SK-N-SH (cell line): Measurements from ENCODE around the gene COG3. TPM values are rescaled to one million over a fixed set of nuclear protein-coding genes. Genes with fewer than 3 reads are reported as not detected.

Source experiments
- CTCF ChIA-PET: fragments of 300-600, 350-600 bp; formaldehyde crosslinking; extraction: SDS; loops from one replicate; lab custom pipeline; 2021; lab: Yijun Ruan, JAX
- POLR2A ChIA-PET: fragments of 350-600 bp; sonication (Branson Sonifier 250); formaldehyde crosslinking; extraction: SDS; loops from one replicate; lab custom pipeline; 2020; ENCODE audit warnings: antibody characterized with exemption, inconsistent platforms; lab: Yijun Ruan, JAX
- DNase-seq: peaks from one replicate; pipeline ENCODE4 v3.0.0; 2012
- H2AFZ ChIP-seq: fragments of 200-600 bp; sonication (generic); 2 replicates; pipeline ENCODE4 v1.8.1; 2016; ENCODE audit warnings: antibody characterized with exemption, mild to moderate bottlenecking, low read depth
- H3F3A ChIP-seq: fragments of 200-600 bp; sonication (generic); replicated peaks from 2 replicates; pipeline ENCODE3; 2016; ENCODE audit warnings: antibody characterized with exemption, mild to moderate bottlenecking; ENCODE audit not compliant: insufficient read depth
- H3K27ac ChIP-seq, 2 experiments: fragments of 200-500 bp in 1 of 2; fragments of 200-600 bp in 1 of 2; sonication (Bioruptor generic) in 1 of 2; sonication (generic), shearing (Covaris generic) in 1 of 2; 2 replicates each; pipeline versions ENCODE4 v1.5.1 to v1.6.1; 2014 to 2016; ENCODE audit warnings: low read depth in 2 of 2, inconsistent platforms in 1 of 2, low read length in 1 of 2, mild to moderate bottlenecking in 1 of 2, mixed read lengths in 1 of 2
- H3K27me3 ChIP-seq: fragments of 200-600 bp; sonication (generic), shearing (Covaris generic); 2 replicates; pipeline ENCODE4 v1.6.1; 2016; ENCODE audit warnings: mixed run types; ENCODE audit not compliant: insufficient read depth
- H3K36me3 ChIP-seq, 2 experiments: fragments of 200-500 bp in 1 of 2; fragments of 200-600 bp in 1 of 2; sonication (Bioruptor generic) in 1 of 2; sonication (generic) in 1 of 2; replicated peaks in 1 of 2; 2 replicates each; pipeline versions ENCODE3 to v1.5.1; 2014 to 2016; ENCODE audit warnings: low read length in 1 of 2, mild to moderate bottlenecking in 1 of 2; ENCODE audit not compliant: insufficient read depth in 2 of 2, control insufficient read depth in 1 of 2
- H3K4me1 ChIP-seq, 2 experiments: fragments of 200-500 bp in 1 of 2; fragments of 200-600 bp in 1 of 2; sonication (Bioruptor generic) in 1 of 2; sonication (generic), shearing (Covaris generic) in 1 of 2; 2 replicates each; pipeline versions ENCODE4 v1.5.1 to v1.6.1; 2014 to 2016; ENCODE audit warnings: low read depth in 1 of 2, low read length in 1 of 2, mixed run types in 1 of 2; ENCODE audit not compliant: insufficient read depth in 2 of 2, control insufficient read depth in 1 of 2
- H3K4me2 ChIP-seq: fragments of 200-600 bp; sonication (generic), shearing (Covaris generic); 2 replicates; pipeline ENCODE4 v1.6.1; 2017; ENCODE audit warnings: mixed run types
- H3K4me3 ChIP-seq, 2 experiments: fragments of 200-500 bp in 1 of 2; fragments of 200-600 bp in 1 of 2; sonication (Bioruptor generic) in 1 of 2; sonication (generic), shearing (Covaris generic) in 1 of 2; 2 replicates each; pipeline versions ENCODE4 v1.5.1 to v1.8.1; 2014 to 2016; ENCODE audit warnings: low read depth in 2 of 2, inconsistent platforms in 1 of 2, low read length in 1 of 2, mild to moderate bottlenecking in 1 of 2, mixed read lengths in 1 of 2, moderate library complexity in 1 of 2
- H3K79me2 ChIP-seq: fragments of 200-600 bp; sonication (generic); 2 replicates; pipeline ENCODE4 v1.8.1; 2017; ENCODE audit warnings: mild to moderate bottlenecking; ENCODE audit not compliant: insufficient read depth
- H3K9ac ChIP-seq: fragments of 200-600 bp; sonication (generic); 2 replicates; pipeline ENCODE4 v1.6.1; 2017; ENCODE audit warnings: mixed run types
- H3K9me2 ChIP-seq: fragments of 200-600 bp; sonication (generic); 2 replicates; pipeline ENCODE4 v1.6.1; 2017; ENCODE audit warnings: mixed run types
- H3K9me3 ChIP-seq: fragments of 200-600 bp; sonication (generic); 2 replicates; pipeline ENCODE4 v1.6.1; 2017; ENCODE audit warnings: mixed run types, mild to moderate bottlenecking, moderate library complexity
- H4K20me1 ChIP-seq: fragments of 200-600 bp; sonication (generic); 2 replicates; pipeline ENCODE4 v1.6.1; 2017; ENCODE audit warnings: mild to moderate bottlenecking, mixed run types; ENCODE audit not compliant: insufficient read depth
- CTCF ChIP-seq: fragments of 200-600 bp; sonication (generic); IDR thresholded peaks from 2 replicates; pipeline ENCODE4 v1.6.1; 2017; ENCODE audit warnings: antibody characterized with exemption, mild to moderate bottlenecking, moderate library complexity
- ELF1 ChIP-seq: IDR thresholded peaks from 2 replicates; pipeline ENCODE4 v1.4.0; 2012
- EP300 ChIP-seq, 2 experiments: IDR thresholded peaks; 2 replicates each; pipeline versions ENCODE4 v1.4.0 to v1.6.1; 2012; ENCODE audit warnings: borderline replicate concordance in 1 of 2, low read depth in 1 of 2, low read length in 1 of 2
- FOXM1 ChIP-seq: IDR thresholded peaks from 2 replicates; pipeline ENCODE4 v1.4.0; 2012; ENCODE audit warnings: low read depth, mild to moderate bottlenecking
- GATA2 ChIP-seq: sonication (generic); formaldehyde crosslinking; IDR thresholded peaks from 2 replicates; pipeline ENCODE4 v1.5.0; 2020; ENCODE audit warnings: mild to moderate bottlenecking, missing genetic modification reagents
- JUND ChIP-seq: IDR thresholded peaks from 2 replicates; pipeline ENCODE4 v1.4.0; 2012
- NFIC ChIP-seq: IDR thresholded peaks from 2 replicates; pipeline ENCODE4 v1.4.0; 2012; ENCODE audit warnings: borderline replicate concordance
- RCOR1 ChIP-seq: fragments of 150-350 bp; IDR thresholded peaks from 2 replicates; pipeline ENCODE4 v1.6.1; 2017; ENCODE audit warnings: antibody characterized with exemption, low read length
- REST ChIP-seq: IDR thresholded peaks from 2 replicates; pipeline ENCODE4 v1.6.1; 2012; ENCODE audit warnings: mild to moderate bottlenecking, low read depth, low read length, moderate library complexity
- SIN3A ChIP-seq: IDR thresholded peaks from 2 replicates; pipeline ENCODE4 v1.6.1; 2012; ENCODE audit warnings: low read depth, mild to moderate bottlenecking, low read length, moderate library complexity, borderline replicate concordance
- SMC3 ChIP-seq: IDR thresholded peaks from 2 replicates; pipeline ENCODE4 v1.6.1; 2012; ENCODE audit warnings: low read depth, low read length, improper control_type of control experiment
- TEAD4 ChIP-seq: IDR thresholded peaks from 2 replicates; pipeline ENCODE4 v1.4.0; 2012; ENCODE audit warnings: mild to moderate bottlenecking, borderline replicate concordance; ENCODE audit not compliant: insufficient read depth
- WGBS: methylation state at CpG from one replicate; pipeline ENCODE4 v1.1.6; 2017; ENCODE audit warnings: low lambda C conversion rate; 5-methylcytosine and 5-hydroxymethylcytosine counted together
- polyA plus RNA-seq, 3 experiments: library from polyadenylated mRNA; depleted of rRNA; stranded (reverse); fragments of >200 nt; gene quantifications; 2 replicates each; pipeline ENCODE4 v1.2.3, GENCODE V29; 2012
- TF ChIP-seq, protein P1 (sequence below): fragments of 150-350 bp; IDR thresholded peaks from 2 replicates; pipeline ENCODE4 v1.6.1; 2016; ENCODE audit warnings: mild to moderate bottlenecking, low read depth, low read length
- TF ChIP-seq, protein P2 (sequence below): IDR thresholded peaks from 2 replicates; pipeline ENCODE4; 2012
- TF ChIP-seq, protein P3 (sequence below): IDR thresholded peaks from 2 replicates; pipeline ENCODE4 v1.4.0; 2012; ENCODE audit warnings: low read depth

Gene COG3
- polyA plus RNA-seq, 1 of the 3 experiments (the other 2 are of a cell fraction), result 25.6 TPM

DNA sequence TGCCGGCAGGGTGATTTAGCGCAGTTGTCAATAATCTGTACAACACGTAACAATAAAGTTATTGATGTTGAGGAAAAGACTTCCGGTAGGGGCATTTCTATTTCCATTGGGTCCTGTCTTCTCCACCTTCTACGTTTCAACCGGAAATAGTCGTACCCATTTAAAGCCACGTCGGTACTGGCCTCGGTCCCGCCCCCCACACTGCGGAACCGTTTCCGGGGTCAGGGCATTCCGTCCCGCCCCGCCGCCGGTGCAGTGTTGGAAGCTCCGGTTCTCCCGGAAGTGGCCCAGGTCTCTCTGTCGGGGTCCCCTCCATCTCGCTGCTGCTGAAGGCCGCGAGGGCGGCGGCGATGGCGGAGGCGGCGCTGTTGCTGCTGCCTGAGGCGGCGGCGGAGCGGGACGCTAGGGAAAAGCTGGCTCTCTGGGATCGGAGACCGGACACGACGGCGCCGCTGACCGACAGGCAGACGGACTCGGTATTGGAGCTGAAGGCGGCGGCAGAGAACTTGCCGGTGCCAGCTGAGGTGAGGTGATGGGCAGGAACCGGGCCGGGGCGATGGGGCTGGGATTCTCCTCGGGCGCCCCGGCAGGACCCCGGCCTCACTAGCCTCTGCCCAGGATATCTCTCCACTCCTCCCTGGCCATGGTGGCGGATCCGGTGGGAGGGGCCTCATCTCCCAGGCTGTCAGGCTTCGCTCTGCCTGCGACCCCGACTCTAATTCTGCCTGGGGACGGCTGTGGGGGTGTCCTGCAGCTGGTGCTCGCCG is at the start of gene COG3 (continued):
- TF ChIP-seq, protein P1, sequence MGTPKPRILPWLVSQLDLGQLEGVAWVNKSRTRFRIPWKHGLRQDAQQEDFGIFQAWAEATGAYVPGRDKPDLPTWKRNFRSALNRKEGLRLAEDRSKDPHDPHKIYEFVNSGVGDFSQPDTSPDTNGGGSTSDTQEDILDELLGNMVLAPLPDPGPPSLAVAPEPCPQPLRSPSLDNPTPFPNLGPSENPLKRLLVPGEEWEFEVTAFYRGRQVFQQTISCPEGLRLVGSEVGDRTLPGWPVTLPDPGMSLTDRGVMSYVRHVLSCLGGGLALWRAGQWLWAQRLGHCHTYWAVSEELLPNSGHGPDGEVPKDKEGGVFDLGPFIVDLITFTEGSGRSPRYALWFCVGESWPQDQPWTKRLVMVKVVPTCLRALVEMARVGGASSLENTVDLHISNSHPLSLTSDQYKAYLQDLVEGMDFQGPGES, result no peak
- TF ChIP-seq REST, result no peak
- no peak for TF ChIP-seq NFIC
- peak; percentile 20; the same call in 1 of the 2 replicates for TF ChIP-seq JUND
- no peak for TF ChIP-seq TEAD4
- peak; percentile 65 for TF ChIP-seq RCOR1
- TF ChIP-seq CTCF, result no peak; the same call in 1 of the 2 replicates
- TF ChIP-seq ELF1, result peak; percentile 91
- no peak for TF ChIP-seq FOXM1

DNA sequence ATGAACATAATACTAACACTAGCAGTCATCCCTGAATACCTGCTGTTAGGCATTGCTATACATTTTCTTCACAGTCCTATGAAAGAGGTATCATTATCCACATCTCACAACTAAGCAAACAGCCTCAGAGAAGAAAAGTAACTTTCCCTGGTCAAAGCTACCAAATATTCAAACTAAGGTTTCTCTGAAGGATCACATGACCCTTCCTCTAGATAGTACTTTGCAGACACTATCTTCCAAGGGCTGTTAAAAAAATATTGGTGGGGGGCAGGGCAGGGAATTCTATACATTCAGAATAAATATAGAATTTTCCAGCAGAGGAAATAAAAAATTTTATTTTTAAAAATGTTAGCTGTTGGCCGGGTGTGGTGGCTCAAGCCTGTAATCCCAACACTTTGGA is 49.6 kb upstream of the COG3 start:
- peaks cover 4% of the 10 kb centered on the region; the same call in 1 of the 2 replicates for H4K20me1 ChIP-seq
- peaks cover 17% of the 10 kb centered on the region for H3F3A ChIP-seq
- no peak for TF ChIP-seq SMC3
- TF ChIP-seq SIN3A, result no peak
- no peak for TF ChIP-seq GATA2
- no peak for TF ChIP-seq EP300 (IDR thresholded peaks at IDR 0.05; ENCODE audit: borderline replicate concordance in 1 of 2, low read depth in 1 of 2, low read length in 1 of 2)
- TF ChIP-seq, protein P2, sequence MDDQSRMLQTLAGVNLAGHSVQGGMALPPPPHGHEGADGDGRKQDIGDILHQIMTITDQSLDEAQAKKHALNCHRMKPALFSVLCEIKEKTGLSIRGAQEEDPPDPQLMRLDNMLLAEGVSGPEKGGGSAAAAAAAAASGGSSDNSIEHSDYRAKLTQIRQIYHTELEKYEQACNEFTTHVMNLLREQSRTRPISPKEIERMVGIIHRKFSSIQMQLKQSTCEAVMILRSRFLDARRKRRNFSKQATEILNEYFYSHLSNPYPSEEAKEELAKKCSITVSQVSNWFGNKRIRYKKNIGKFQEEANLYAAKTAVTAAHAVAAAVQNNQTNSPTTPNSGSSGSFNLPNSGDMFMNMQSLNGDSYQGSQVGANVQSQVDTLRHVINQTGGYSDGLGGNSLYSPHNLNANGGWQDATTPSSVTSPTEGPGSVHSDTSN, result no peak
- TF ChIP-seq, protein P3, sequence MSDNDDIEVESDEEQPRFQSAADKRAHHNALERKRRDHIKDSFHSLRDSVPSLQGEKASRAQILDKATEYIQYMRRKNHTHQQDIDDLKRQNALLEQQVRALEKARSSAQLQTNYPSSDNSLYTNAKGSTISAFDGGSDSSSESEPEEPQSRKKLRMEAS, result no peak
- no peak for TF ChIP-seq CTCF
- H3K27me3 ChIP-seq, result no peaks in the 10 kb centered on the region
- no peaks in the 10 kb centered on the region for H3K9me2 ChIP-seq
- H3K36me3 ChIP-seq, result peaks cover 0 to under 1% of the 10 kb centered on the region in 2 experiments
- 92% methylated on average over 1 of the region's 1 CpG for WGBS
- peaks cover 0 to 9% of the 10 kb centered on the region in 2 experiments; a peak in 1 of 4 replicates for H3K4me1 ChIP-seq
- no peak overlapping the region for H3K9ac ChIP-seq
- DNase-seq, result no peak
- H3K9me3 ChIP-seq, result no peaks in the 10 kb centered on the region
- ChIA-PET CTCF (interaction anchor here (0.8 to 4.3 kb wide), 2 partner anchors 9 to 21 kb away, joined by 4 to 19 read pairs; no protein-coding TSS in a partner anchor), POLR2A (no interaction called here)
- peak overlapping the region; percentile 24; the same call in 1 of the 2 replicates for H3K4me2 ChIP-seq
- no peak overlapping the region for H2AFZ ChIP-seq
- peaks cover 59% of the 10 kb centered on the region for H3K79me2 ChIP-seq
- no peak overlapping the region for H3K4me3 ChIP-seq
- H3K27ac ChIP-seq, result peak overlapping the region in 1 of 2 experiments; percentile 5; a peak in 2 of 4 replicates
